Activated effector memory CD4-positive, alpha-beta T cell treated with anti-CD3 and anti-CD28 coated beads, Interleukin-2, amount 50 U/mL, for 16 hours (primary cell): ENCODE measurements around the gene UBE2E2.

ENCODE experiments used
- DNase-seq: peaks from one replicate; pipeline ENCODE4 v3.0.0-alpha.2; 2020

Gene UBE2E2

GRCh38 chr3:23549148-23549910, 346.2 kb downstream of the UBE2E2 start:
- no peak for DNase-seq

GRCh38 chr3:23550402-23550801, 347.3 kb downstream of the UBE2E2 start:
- no peak for DNase-seq

- no peak for DNase-seq
Observed at GRCh38 chr3:23552506-23552905, 349.4 kb downstream of the UBE2E2 start.

- no peak for DNase-seq
Observed at GRCh38 chr3:23553353-23553752, 350.2 kb downstream of the UBE2E2 start.

GRCh38 chr3:23565041-23565775, 362.1 kb downstream of the UBE2E2 start:
- no peak for DNase-seq

GRCh38 chr3:23566499-23566898, 363.4 kb downstream of the UBE2E2 start:
- DNase-seq, result no peak

GRCh38 chr3:23567917-23568316, 364.8 kb downstream of the UBE2E2 start:
- no peak for DNase-seq

- DNase-seq, result no peak
Observed at GRCh38 chr3:23573827-23574226, 370.7 kb downstream of the UBE2E2 start.

- DNase-seq, result no peak
Observed at GRCh38 chr3:23574822-23575315, 371.7 kb downstream of the UBE2E2 start.

GRCh38 chr3:23575697-23576096, 372.6 kb downstream of the UBE2E2 start:
- DNase-seq, result no peak

GRCh38 chr3:23576379-23576959, 373.3 kb downstream of the UBE2E2 start:
- DNase-seq, result no peak

- no peak for DNase-seq
Observed at GRCh38 chr3:23580096-23580713, 377.1 kb downstream of the UBE2E2 start.

GRCh38 chr3:23583980-23584740, 381.0 kb downstream of the UBE2E2 start:
- DNase-seq, result no peak

GRCh38 chr3:23587513-23587912, 384.4 kb downstream of the UBE2E2 start:
- no peak for DNase-seq

- DNase-seq, result no peak
Observed at GRCh38 chr3:23588547-23588946, 385.4 kb downstream of the UBE2E2 start.

- no peak for DNase-seq
Observed at GRCh38 chr3:23589602-23590001, 386.5 kb downstream of the UBE2E2 start.

GRCh38 chr3:23590424-23591273, 387.5 kb downstream of the UBE2E2 start:
- DNase-seq, result no peak

GRCh38 chr3:23591374-23591773, 388.2 kb downstream of the UBE2E2 start:
- no peak for DNase-seq

GRCh38 chr3:23592961-23593931, 390.1 kb downstream of the UBE2E2 start:
- DNase-seq, result no peak

- DNase-seq, result no peak
Observed at GRCh38 chr3:23594066-23594465, 390.9 kb downstream of the UBE2E2 start.
